Limb (tissue), 2 donors: Measurements from ENCODE around the gene ACTN2.
A peak's percentile ranks its signal among the peaks of the same experiment; 100 is the strongest.

Experiments used
- DNase-seq, 2 donors: peaks; one replicate each; pipeline ENCODE4 v3.0.0-alpha.2; 2016; ENCODE audit errors: extremely low spot score in 2 of 2

Gene ACTN2

DNA sequence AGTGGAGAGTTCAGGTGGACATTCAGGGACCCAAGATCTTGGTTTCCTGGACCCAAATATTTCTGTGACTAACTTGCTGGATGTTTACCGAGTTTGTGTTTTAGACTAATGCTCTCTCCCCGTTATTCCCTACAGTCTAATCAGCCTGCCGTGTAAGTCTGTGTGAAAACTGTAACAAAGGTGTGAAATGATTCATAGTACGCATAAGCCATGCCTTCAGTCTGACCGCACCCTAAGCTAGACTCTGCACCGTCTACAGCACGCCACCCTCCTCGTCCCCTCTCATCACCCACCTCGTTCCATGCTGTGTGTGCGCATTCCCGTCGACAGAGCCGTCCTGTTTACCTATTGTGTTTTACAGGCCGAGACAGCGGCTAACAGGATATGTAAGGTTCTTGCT lies 50.5 kb downstream of the ACTN2 start:
- no peak for DNase-seq

DNA sequence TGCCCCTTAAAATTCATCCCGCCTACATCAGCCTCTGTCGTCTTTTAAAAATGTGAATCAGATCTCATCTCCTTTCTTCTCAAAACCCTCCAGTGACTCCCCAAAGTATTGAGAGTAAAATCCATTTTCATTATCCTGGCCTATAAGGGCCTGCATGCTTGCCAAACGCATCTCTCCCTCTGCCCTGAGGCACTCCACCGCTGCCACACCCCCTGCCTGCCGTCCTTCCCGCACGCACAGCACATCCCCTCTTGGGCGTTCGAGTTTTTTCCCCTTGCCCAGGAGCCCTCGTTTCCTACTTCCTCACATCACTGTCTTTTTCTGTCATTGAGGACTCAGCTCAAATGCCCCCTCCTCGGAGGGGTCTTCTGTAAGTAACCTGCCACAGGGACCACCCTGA lies 55.5 kb downstream of the ACTN2 start:
- no peak for DNase-seq

GRCh38 chr1:236742421-236743160 lies 56.3 kb downstream of the ACTN2 start:
- no peak for DNase-seq

DNA sequence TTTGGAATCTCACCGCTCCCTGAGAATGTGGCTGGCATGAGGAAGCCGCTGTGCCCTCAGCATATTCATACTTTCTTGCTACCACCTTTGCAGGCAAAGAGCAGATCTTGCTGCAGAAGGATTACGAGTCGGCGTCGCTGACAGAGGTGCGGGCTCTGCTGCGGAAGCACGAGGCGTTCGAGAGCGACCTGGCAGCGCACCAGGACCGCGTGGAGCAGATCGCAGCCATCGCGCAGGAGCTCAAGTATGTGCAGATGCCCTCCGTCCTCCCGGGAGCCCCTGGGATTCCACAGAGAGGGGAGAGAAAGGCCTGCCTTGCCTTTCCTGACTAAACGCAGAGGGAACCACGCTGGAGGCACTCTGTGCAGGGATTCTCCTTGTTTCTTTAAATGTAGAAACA lies 58.2 kb downstream of the ACTN2 start:
- DNase-seq: no peak

GRCh38 chr1:236746785-236747184 lies 60.5 kb downstream of the ACTN2 start:
- DNase-seq: no peak

GRCh38 chr1:236747311-236747985 lies 61.1 kb downstream of the ACTN2 start:
- DNase-seq: no peak

GRCh38 chr1:236748268-236748870 lies 62.1 kb downstream of the ACTN2 start:
- no peak for DNase-seq

- DNase-seq: no peak
These were observed 64.6 kb downstream of the ACTN2 start for GRCh38 chr1:236750928-236751327.

DNA sequence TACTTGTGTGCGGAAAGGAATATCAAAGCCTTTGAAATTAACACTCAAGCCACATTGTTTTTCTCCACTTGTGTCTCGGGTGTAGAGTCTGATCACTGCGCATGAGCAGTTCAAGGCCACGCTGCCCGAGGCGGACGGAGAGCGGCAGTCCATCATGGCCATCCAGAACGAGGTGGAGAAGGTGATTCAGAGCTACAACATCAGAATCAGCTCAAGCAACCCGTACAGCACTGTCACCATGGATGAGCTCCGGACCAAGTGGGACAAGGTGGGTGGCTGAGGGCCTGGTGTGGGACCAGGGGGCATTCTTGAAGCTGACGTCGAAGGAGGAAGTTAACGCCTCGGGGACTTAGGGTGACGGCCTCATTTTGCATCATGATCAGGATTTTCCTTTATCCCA lies 65.1 kb downstream of the ACTN2 start:
- DNase-seq: no peak

DNA sequence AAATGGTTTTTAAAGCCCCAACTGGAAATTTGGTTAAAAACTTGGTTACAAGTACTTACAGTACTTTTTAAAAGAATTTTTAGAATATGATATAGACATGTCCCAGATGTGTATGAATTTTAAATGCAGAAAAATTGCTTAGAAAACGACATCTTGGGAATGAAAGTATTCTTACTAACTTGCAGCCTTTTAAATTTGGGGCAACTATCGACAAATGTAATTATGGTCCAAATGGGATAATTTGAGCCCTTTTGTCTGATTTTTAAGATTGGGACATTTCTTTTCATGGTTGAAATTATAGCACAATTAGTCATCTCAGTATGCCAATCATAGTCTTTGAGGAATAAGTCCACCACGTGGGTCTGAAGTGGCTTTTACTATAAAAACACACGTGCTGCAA lies 65.6 kb downstream of the ACTN2 start:
- DNase-seq: no peak

GRCh38 chr1:236753516-236753915 lies 67.2 kb downstream of the ACTN2 start:
- DNase-seq: no peak

- DNase-seq: no peak
These were observed 67.7 kb downstream of the ACTN2 start for GRCh38 chr1:236753964-236754363.

DNA sequence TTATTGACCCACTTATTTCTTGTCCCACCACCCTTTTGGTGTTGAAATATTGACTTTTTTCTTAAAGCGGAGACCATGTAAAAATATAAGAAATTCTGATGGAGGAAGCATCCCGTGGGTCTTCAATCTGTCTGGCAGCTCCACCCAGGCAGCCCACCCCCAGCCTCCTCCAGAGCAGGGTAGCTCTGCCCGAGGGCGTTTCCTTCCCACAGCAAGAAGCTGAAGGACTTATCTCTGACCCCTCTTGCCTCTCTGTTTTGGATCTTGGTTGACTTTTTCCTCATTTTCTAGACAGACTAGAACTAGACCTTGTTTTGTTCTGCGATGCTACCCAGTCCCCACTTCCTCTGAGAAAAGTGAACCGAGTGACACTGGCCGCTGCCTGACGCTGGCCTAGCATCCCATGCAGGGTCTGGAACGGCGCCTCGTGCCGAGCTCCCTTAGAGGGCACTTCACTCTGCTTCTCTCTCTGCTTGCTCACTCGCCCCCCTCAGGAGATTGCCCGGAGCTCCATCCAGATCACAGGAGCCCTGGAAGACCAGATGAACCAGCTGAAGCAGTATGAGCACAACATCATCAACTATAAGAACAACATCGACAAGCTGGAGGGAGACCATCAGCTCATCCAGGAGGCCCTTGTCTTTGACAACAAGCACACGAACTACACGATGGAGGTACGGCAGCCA lies 68.4 kb downstream of the ACTN2 start:
- no peak for DNase-seq

- no peak for DNase-seq
These were observed 71.3 kb downstream of the ACTN2 start for GRCh38 chr1:236757640-236758039.

GRCh38 chr1:236759252-236759859 lies 73.1 kb downstream of the ACTN2 start:
- peak in 1 of 2 donors; percentile 51 for DNase-seq

- DNase-seq: no peak
These were observed 74.2 kb downstream of the ACTN2 start for GRCh38 chr1:236760480-236760879.

DNA sequence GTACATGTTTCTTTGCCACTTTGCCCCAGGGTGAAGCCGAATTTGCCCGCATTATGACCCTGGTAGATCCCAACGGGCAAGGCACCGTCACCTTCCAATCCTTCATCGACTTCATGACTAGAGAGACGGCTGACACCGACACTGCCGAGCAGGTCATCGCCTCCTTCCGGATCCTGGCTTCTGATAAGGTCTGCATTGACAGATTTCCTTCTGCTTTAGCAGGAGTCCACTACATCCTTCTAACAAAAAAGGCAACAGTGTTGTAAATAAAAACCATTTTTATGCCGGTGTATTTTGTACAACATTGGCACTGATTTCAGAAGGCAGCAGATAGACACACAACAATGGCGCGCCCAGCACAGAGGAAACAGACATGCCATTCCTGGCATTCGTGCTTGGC lies 74.7 kb downstream of the ACTN2 start:
- no peak for DNase-seq

DNA sequence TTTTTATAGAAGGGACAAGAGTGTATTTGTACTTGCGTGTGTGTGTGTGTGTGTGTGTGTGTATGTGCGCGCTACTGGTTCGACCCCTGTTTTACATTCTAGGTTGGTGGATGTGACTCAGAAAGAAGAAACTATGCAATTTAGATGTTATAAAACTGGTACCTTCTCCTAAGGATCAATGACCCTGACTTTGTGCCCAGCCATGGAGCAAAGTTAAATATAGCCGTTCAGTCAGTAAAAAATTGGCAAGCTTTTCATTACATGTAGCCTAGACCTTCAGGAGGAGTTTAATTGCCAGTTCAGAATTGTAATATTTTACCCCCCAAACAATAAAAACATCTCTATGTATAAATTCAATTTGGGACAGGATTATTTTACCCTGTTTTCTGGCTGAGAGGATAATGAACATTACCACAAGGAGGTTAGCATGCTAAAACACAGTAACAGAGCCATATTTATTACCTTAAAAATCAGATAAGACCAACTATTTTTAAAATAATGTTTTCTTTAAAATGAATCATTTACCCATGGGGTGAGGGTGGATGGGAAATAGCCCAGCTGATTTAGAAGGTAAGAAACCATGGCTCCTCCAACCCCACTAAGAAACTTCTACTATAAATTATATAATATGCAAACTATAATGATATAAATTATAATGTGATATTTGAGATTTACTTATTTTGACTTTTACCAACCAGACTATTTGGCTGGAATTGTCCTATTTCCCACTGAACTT lies 75.3 kb downstream of the ACTN2 start:
- no peak for DNase-seq

GRCh38 chr1:236762410-236762809 lies 76.1 kb downstream of the ACTN2 start:
- no peak for DNase-seq

- no peak for DNase-seq
These were observed 79.5 kb downstream of the ACTN2 start for GRCh38 chr1:236765831-236766230.

DNA sequence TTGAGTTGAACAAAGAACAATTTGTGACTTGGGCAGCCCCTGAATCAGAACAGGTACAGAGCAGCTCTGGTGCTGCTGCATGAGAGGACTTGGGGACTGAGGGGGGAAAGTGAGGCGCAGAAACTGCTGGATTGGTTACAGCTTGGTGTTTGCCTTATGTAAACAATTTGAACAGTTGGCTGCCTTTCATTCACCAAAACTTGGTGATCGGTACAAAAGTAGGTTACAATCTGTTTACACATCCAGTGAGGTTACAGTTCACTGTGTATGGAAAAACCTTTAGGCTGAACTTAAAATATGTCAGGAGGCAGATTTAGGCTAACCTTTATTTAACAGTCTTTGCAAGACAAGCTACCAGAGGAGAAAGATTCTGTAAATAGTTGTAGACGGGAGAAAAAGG lies 80.2 kb downstream of the ACTN2 start:
- DNase-seq: no peak
